Middle frontal gyrus (tissue), 1 donor: ENCODE data around the gene TMEM45A.
"Not testable (repeated sequence)": the region's sequence is repeated elsewhere in the genome, so short reads cannot be mapped to it uniquely, and the experiment has no call there.

ENCODE experiments used
- DNase-seq: peaks from one replicate; pipeline ENCODE4 v3.0.0-alpha.2; 2015; ENCODE audit warnings: low spot score; ENCODE audit errors: extremely low spot score

TMEM45A gene

DNA sequence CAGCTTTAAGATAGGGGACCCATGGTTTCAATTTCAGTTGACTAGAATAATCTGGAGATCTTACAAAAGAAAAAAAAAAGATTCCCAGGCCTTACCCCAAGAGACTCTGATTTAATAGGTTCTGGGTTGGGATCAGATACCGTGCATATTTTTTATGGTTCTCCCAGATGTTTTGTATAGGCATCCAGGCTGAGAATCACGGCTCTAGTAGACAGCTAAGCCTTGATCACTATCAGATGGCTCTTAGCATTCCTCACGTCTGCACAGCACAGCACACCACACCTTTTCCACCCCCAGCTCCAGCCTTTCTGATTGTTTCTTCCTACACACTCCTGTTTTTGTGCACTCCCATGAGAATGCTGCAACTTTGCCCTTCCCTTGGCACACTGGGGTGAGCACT is 40.8 kb downstream of the TMEM45A start:
- no peak for DNase-seq

DNA sequence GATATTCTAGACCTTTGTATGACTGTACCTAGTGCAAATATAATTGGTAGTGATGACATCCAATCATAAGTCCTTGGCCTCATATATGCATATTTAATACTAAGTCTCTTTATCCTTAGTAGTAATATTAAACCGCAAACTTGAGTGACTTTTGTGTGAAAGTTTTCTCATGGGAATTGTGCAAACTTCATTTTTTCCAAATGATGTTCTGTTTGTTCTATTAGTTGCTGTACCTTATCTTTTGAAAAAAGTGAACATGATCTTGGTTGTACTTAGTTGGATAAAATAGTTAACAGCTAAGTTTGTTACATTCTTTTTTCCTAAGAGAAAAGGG is 43.2 kb downstream of the TMEM45A start:
- DNase-seq = no peak

DNA sequence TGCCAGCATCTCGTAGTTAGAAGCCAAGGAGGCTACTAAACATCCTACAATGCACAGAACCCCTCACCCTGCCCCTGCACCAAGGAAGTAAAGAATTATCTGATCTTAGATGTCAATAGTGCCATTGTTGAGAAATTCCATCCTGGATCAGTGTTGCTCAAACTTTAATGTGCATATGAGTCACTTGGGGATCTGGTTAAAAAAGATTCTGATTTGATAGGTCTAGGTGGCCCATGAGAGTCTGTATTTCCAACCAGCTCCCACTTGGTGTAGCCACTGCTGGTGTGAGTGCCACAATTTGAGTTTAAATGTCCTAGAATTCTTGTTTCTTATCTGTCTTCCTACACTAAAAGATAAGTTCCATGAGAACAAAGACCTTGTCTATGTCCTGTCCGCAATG is 43.7 kb downstream of the TMEM45A start:
- no peak for DNase-seq

DNA sequence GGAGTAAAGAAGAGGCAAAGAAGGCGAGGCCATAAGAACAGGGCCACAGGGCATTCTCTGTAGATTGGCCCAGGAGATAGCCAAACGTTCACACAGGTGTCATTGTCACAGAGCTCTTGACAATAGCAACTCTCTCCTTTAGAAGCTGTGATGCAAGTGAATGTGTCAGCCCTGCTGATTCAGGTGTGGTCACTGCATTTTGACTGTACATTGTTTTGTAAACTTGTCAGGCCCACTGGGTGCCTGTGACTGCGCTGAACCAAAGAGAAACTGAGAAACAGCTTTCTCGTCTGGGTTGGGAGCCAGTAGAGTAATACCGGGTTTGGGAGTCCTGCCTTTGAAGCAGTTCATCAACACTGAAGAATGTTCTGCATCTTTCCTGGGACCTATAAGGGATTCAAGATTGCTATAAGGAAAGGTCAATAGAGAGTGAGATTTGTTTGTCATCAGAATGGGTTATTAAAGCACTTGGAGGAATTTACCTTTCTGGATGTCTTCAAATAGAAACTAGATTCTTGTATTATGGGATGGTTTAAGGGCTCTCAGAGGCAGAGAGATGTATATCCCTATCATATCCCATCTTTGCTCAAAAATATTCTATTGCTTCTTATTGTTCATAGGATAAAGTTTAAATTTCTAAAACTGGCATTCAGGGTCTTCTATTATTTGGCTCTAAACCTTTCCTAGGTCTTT is 45.4 kb downstream of the TMEM45A start:
- DNase-seq = no peak

DNA sequence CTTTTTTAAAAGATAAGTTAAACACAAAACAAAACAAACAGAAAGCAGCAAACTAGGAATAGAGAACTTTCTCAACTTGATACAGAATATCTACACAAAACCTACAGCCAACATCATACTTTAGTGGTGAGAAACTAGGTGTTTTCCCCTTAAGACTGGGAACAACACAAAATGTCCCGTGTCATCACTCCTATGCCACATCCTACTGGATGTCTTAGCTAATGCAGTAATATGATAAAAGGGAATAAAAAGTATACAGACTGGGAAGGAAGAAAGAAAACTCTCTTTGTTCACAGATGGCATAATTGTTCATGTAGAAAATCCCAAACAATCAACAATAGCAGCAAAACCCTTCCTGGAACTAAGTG is 45.9 kb downstream of the TMEM45A start:
- no peak for DNase-seq

DNA sequence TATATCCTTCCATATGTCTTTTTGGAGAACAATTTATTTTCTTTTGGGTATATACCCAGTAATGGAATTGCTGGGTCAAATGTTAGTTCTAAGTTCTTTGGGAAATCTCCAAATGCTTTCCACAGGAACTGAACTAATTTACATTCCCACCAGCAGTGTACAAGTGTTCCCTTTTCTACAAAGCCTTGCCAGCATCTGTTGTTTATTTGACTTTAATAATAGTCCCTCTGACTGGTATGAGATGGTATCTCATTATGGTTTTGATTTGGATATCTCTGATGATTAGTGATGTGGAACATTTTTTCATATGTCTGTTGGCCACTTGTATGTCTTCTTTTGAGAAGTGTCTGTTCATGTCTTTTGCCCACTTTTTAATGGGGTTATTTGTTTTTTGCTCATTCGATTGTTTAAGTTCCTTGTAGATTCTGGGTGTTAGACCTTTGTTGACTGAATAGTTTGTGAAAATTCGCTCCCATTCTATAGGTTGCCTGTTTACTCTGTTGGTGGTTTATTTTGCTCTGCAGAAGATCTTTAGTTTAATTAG is 48.4 kb downstream of the TMEM45A start:
- DNase-seq = no peak

DNA sequence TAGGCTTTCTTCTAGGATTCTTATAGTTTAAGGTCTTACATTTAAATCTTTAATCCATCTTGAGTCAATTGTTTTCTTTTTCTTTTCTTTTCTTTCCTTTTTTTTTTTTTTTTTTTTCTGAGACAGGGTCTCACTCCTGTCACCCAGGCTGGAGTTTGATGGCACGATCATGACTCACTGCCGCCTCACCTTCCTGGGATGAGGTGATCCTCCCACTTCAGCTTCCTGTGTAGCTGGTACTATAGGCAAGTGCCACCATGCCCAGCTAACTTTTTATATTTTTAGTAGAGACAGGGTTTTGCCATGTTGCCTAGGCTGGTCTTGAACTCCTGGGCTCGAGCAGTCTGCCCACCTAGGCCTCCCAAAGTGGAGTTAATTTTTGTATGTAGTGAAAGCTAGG is 49.0 kb downstream of the TMEM45A start:
- DNase-seq = not testable (repeated sequence)

DNA sequence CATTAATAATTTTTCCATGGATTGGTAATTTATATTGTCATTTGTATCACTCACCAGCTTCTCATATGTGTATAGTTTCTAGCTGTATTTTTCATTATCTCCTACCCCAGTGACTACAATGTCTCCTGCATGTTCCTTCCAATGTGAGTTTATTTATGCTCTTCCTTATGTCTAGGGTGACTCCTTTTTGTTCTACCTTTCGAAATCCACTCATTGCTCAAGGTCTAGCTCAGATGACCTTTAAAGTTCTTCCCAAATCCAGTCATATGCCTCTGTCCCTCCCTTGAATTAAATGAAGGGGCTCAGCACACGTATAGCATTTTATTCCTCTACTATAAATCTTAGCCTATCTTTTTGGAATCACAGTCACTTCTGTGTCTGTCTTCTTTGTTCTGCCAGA is 53.0 kb downstream of the TMEM45A start:
- no peak for DNase-seq

DNA sequence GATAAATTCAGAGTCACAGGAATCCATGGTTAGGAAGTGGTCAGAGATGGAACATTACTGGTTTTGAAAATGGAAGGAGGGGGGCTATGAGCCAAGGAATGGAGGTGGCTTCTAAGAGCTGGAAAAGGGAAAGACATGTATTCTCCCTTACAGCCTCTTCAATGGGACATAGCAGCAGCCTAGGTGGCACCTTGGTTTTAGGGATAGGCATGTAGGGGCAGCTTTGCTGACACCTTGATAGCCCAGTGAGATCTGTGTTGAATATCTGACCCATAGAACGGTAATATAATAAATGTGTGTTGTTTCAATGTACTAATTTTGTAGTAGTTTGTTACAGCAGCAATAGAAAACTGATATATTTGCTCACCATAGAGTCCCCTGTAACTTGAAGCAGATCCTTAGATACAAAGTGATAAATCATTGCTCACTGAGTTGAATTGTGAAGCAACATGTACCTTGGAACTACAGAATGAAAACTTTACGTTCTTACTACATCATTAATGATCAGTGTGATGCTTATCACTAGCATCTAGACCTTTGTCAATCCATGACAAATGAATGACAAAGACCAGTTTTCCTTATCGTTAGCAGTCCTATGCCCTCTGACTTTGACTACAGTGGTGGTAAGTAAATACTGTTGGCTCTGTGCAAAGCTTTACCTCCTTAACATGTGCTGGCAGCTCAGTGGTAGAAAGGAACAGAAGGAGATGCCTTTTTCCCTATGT is 53.8 kb downstream of the TMEM45A start:
- no peak for DNase-seq

DNA sequence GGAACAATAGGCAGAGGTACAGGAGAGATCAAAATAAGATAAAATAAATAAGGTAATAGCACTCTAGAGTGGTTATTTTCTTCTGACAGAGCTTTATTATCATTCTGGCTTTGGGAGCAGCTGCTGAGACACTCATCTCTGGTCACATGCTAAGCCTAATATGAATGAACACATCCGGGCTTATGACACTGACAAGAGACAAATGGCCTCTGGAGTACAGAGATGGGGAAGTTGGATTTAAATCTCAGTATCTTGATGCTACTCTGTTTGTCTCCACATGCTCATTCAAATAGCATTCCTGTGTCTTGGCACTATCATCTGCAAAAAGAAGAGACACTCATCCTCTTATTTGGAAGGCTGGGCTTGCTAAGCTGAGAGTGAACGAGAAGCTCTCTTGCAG is 55.6 kb downstream of the TMEM45A start:
- DNase-seq = no peak

DNA sequence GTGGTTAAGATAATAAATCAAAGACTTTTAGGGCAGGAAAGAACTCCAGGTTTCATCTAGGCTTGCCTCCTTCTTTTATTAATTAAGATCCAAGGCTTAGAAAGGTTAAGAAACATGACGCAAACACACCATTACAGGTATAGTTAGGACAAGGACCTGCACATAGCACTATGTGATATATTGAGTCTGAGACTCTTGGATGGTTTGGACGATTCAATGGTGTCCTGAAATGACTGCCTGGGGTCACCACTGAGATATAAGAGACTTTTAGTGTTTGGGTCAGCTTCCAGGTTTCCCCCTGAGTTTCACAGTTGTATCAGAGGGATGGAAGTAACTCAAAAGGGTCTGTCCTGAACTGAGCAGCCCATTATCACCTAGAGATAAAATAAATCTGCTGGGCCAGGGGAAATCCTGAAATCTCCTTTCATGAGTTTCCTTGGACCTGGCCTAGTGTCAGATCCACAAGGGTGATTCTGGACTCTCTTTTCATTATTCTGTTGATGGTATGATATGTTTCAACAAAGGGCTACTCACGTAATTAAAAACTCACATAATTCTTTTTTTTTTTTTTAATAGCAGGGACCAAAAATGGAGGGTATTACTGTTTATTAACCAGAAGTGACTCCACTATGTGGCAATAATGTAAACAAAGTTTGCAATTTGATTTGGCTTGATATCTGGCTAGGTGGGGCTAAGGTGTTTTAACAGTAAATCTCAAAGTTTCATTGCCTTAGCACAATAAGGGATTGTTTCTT is 61.4 kb downstream of the TMEM45A start:
- DNase-seq = no peak

DNA sequence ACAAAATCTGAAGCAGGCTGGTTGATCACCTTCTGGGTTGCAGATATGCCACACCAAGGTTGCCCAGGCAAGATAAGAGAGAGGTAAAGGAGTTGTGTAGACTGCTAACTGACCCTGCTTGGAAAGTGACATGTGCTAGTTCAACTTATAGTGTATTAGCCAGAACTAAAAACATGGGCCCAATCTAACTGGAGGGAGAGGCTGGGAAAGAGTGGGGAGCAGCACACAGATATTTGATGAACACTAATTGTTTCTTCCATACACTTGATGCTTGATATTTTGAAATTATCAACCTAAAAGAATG is 61.9 kb downstream of the TMEM45A start:
- DNase-seq = no peak

DNA sequence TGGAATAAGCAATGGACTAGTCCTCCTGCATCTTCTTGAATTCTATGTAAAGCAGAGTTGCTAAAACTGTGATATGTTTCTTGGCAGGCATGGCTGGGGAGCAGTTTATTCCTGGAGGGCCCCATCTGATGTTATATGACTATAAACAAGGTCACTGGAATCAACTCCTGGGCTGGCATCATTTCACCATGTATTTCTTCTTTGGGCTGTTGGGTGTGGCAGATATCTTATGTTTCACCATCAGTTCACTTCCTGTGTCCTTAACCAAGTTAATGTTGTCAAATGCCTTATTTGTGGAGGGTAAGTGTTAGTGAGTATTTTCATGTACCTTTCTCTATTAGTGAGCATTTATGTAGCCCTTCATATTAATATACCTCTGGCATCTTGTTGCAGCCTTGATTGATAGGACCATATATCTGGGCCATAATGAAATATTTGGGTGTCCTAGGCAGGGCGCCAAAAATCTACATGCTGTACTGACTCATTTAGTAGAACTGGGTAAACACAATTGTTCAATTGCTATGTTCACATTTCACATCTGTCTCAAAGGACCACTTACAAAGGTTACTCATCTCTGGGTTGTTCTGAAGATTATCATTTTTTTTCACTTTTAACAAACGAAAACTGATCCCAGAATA is 64.4 kb downstream of the TMEM45A start:
- DNase-seq = no peak

DNA sequence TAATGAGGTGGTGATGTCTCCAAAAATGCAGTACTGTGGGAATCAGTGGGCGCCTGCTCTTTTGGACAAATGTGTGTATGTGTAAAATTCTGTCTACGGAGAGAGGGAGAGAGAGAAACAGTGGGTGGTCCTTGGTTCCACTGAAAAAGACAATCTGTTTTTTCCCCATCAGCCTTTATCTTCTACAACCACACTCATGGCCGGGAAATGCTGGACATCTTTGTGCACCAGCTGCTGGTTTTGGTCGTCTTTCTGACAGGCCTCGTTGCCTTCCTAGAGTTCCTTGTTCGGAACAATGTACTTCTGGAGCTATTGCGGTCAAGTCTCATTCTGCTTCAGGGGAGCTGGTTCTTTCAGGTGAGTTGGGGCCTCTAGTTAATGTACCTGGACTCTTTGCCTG is 65.8 kb downstream of the TMEM45A start:
- no peak for DNase-seq

DNA sequence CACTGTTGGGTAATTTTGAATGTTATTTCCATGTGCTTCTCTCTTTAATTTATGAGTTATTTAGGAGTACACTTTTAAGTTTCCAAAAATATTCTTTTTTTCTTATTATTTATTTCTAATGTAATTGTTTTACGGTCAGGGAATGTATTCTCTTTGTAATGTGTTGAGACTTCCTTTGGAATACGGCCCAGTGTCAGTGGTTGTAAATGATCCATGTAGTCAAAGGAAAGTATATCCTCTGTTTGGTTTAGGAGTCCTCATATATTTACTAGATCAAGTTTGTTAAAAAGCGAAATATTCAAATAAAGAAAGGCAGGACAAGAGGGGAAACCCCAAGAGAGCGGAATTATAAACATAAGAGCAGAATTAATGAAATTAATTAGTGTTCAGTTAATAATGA is 68.0 kb downstream of the TMEM45A start:
- DNase-seq = no peak

DNA sequence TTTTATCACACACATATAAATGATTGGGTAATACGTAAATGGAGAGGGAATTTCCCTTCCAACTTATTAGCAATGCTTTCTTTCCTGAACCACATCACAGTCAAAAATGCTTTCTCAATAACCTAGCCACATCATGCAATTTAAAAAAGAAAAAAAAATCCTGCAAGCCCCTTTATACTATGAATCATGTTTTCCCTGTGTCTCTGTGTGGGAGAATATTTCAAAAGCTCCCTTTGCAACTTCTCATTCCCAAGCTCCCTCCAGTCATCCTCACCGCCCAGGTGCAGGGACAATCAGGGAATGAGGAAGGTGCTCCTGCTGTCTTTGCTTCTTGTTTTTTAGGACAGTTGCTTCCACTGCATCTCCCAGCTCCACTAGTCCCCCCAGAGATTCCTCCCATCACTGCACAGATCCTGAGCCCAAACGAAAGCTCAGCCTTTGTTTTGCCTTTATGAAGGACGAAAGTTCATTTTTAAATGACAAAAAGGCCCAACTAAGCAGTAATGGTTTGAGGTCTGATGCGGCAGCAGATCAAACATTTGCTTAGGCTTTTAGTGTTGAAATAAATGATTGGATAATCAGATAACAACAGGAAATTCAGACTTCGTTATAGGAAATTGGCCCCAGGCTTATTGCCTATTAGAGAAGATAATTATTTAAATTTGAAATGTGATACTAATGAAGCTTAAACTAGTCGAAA is 69.2 kb downstream of the TMEM45A start:
- no peak for DNase-seq

DNA sequence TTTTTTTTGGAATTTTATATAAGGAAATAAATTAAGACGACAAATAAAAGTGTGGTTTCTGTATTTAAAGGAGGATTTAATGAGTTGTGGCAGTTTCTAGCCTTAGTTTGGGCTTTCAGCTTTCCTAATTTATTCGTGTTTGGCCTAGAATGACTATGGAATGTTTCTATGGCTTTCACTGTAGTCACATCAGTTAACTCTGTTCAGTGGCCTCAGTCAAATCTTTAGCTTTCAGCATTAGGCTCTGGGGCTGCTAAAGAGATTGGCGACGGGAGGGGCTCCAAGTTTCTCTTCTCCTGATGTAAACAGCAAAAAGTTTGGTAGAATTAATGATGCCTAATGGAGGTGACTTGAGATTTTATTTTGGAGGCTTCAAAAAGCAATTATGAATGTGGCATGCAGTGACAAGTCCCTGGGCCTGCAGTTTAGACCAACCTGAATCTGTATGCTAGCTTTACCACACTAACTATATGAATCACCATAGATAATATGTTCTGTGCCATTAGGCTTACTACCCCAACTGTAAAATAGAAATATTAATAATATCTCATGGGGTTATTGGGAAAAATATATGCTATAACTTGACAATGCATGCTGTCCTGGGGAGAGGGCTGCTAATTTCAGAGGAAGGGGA is 69.9 kb downstream of the TMEM45A start:
- no peak for DNase-seq

DNA sequence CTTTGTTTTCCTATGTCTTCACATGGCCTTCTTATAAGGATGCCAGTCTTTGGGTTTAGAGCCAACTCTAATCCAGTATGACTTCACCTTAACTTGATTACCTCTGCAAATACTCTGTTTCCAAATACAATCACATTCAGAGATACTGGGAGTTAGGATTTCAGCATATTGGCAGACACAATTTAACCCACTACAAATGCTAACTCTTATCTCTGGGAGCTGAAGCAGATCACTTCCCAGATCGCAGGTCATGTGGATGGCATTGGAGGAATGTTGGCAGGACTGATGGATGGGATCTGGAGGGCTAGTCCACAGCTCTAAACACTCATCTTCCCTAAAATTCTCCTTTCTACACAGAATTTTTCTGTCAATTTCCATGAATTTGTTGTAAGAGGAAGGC is 70.8 kb downstream of the TMEM45A start:
- no peak for DNase-seq

DNA sequence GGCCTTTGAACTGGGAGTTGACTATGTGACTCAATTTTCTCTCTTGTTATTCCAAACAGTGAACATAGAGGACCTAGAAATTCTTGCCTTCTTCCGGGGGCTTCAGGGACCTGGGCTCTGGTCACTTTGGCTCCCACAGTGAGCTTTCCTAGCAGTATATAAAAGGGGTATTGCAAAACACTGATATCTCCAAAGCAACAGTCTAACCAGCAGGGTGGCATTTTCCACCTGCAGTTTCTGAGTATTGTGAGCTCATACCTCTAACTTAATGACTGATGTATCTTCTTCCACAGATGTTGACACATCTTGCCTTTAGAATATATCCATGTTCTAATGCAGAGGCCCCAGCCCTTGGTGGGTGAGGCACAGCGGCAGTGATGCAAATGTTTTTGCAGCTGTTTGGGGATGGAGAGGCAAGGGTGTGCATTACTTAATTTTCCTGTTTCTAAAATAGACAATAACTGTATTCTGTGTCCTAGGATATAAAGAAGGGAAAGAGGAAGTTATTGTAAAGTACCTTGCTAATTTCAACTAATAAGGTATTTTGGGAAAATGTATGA is 71.3 kb downstream of the TMEM45A start:
- DNase-seq = no peak

DNA sequence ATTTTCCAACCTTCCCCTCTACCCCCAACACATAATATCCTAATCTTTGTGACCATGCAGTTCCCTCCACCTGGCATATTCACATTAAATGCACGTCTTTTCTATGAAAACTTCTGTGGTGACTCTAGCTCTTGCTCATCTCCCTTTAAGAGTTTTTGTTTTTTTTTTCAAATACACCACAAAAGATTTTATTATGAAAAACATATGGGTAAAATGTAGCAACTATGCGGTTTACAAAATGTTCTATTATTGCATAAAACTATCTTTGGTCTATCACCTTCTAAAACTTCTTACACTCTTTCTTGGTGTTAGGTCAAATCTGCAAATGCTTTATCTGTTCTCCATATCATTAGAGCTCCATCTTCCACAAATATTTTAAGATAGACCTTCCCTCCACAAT is 78.4 kb downstream of the TMEM45A start:
- no peak for DNase-seq

DNA sequence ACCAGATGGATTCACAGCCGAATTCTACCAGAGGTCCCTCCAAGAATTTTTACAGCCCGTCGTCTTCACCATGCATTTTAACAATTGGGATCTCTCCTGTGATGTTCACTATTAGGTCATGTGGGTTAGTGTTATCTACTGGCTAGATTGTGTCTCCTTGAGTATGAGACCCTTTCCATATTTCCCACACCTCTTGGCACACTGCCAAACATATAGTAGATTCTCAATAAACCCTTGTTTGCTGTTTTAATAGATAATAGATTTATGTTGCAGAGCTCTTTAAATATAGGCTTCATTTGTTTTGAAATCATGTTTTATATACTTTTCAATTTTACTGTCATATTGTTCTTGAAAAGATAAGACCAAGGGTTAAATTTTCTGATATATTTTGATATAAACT is 82.1 kb downstream of the TMEM45A start:
- no peak for DNase-seq
